MM.1S (cell line): ENCODE data around the gene UNC13C.

Experiments
- CTCF ChIP-seq: fragments of 300-600 bp; sonication (generic); IDR thresholded peaks from 2 replicates; pipeline ENCODE4 v1.5.1; 2016; ENCODE audit warnings: antibody characterized with exemption, low read length, mixed read lengths
- EZH2 ChIP-seq: fragments of 300-600 bp; sonication (generic); optimal IDR thresholded peaks from 2 replicates; pipeline ENCODE3; 2017; ENCODE audit warnings: low read depth, mild to moderate bottlenecking, antibody characterized with exemption, low read length, mixed read lengths
- EZH2phosphoT487 ChIP-seq: fragments of 300-600 bp; sonication (generic); IDR thresholded peaks from 2 replicates; pipeline ENCODE4 v1.6.1; 2018; ENCODE audit warnings: antibody characterized with exemption, low read length

GRCh38 chr15:54660356-54660755 lies 682.1 kb downstream of the UNC13C start:
- TF ChIP-seq EZH2 (no peak), CTCF (no peak), EZH2phosphoT487 (no peak)
